ENCODE results near the gene VEGFA. TPM values are rescaled to one million over a fixed set of nuclear protein-coding genes. Genes with fewer than 3 reads are reported as not detected.

VEGFA gene
- total and polyA plus RNA-seq, 2 experiments from 2014 or later: 148 to 179 TPM

GRCh38 chr6:43762966-43763695 lies 6.9 kb upstream of the VEGFA start:
- Histone ChIP-seq H3K9me2 (replicated peaks; ENCODE audit: insufficient read depth) (no peaks in the 10 kb centered on the region), H3K9me3 (ENCODE audit: low read depth) (no peaks in the 10 kb centered on the region), H3K79me2 (no peaks in the 10 kb centered on the region), H3K4me2 (peak overlapping the region; percentile 14), H4K20me1 (ENCODE audit: insufficient read depth, poor library complexity, severe bottlenecking) (no peaks in the 10 kb centered on the region), H3K4me3 (no peak overlapping the region), H3K27ac (peak overlapping the region; percentile 71), H3K27me3 (no peaks in the 10 kb centered on the region), H3K4me1 (ENCODE audit: insufficient read depth) (peaks cover 51% of the 10 kb centered on the region), H2AFZ (no peak overlapping the region), H3K36me3 (replicated peaks; ENCODE audit: insufficient read depth, low read depth) (no peaks in the 10 kb centered on the region)
- TF ChIP-seq EZH2 (IDR thresholded peaks at IDR 0.05; ENCODE audit: borderline replicate concordance): no peak
- no peak for TF ChIP-seq EZH2phosphoT487 (IDR thresholded peaks at IDR 0.05; ENCODE audit: low read depth, severe bottlenecking, unreplicated experiment)
- TF ChIP-seq CTCF (IDR thresholded peaks at IDR 0.05; ENCODE audit: poor library complexity): no peak
- 33% methylated on average over 6 of the region's 6 CpGs for WGBS (ENCODE audit: low lambda C conversion rate, missing lambda C conversion rate)
- no peak for DNase-seq (ENCODE audit: low spot score)

GRCh38 chr6:43763812-43764522 lies 6.0 kb upstream of the VEGFA start:
- H4K20me1 ChIP-seq (ENCODE audit: insufficient read depth, poor library complexity, severe bottlenecking): no peaks in the 10 kb centered on the region
- H3K4me2 ChIP-seq: no peak overlapping the region
- no peaks in the 10 kb centered on the region for H3K27me3 ChIP-seq
- DNase-seq (ENCODE audit: low spot score): no peak
- no peak overlapping the region for H2AFZ ChIP-seq
- no peak overlapping the region for H3K4me3 ChIP-seq
- peak overlapping the region; percentile 71 for H3K27ac ChIP-seq
- H3K36me3 ChIP-seq (replicated peaks; ENCODE audit: insufficient read depth, low read depth): no peaks in the 10 kb centered on the region
- peaks cover 60% of the 10 kb centered on the region for H3K4me1 ChIP-seq (ENCODE audit: insufficient read depth)
- no peak for TF ChIP-seq EZH2 (IDR thresholded peaks at IDR 0.05; ENCODE audit: borderline replicate concordance)
- TF ChIP-seq EZH2phosphoT487 (IDR thresholded peaks at IDR 0.05; ENCODE audit: low read depth, severe bottlenecking, unreplicated experiment): no peak
- no peak for TF ChIP-seq CTCF (IDR thresholded peaks at IDR 0.05; ENCODE audit: poor library complexity)
- H3K9me2 ChIP-seq (replicated peaks; ENCODE audit: insufficient read depth): no peaks in the 10 kb centered on the region
- 92% methylated on average over 6 of the region's 7 CpGs for WGBS (ENCODE audit: low lambda C conversion rate, missing lambda C conversion rate)
- no peaks in the 10 kb centered on the region for H3K79me2 ChIP-seq
- H3K9me3 ChIP-seq (ENCODE audit: low read depth): no peaks in the 10 kb centered on the region

- Histone ChIP-seq H3K4me2 (no peak overlapping the region), H3K27me3 (no peaks in the 10 kb centered on the region), H4K20me1 (ENCODE audit: insufficient read depth, poor library complexity, severe bottlenecking) (no peaks in the 10 kb centered on the region), H3K36me3 (replicated peaks; ENCODE audit: insufficient read depth, low read depth) (no peaks in the 10 kb centered on the region), H3K4me1 (ENCODE audit: insufficient read depth) (peaks cover 64% of the 10 kb centered on the region), H3K4me3 (no peak overlapping the region), H3K79me2 (no peaks in the 10 kb centered on the region), H3K9me3 (ENCODE audit: low read depth) (no peaks in the 10 kb centered on the region), H3K9me2 (replicated peaks; ENCODE audit: insufficient read depth) (no peaks in the 10 kb centered on the region), H3K27ac (no peak overlapping the region), H2AFZ (no peak overlapping the region)
- TF ChIP-seq EZH2 (IDR thresholded peaks at IDR 0.05; ENCODE audit: borderline replicate concordance): no peak
- TF ChIP-seq CTCF (IDR thresholded peaks at IDR 0.05; ENCODE audit: poor library complexity): no peak
- TF ChIP-seq EZH2phosphoT487 (IDR thresholded peaks at IDR 0.05; ENCODE audit: low read depth, severe bottlenecking, unreplicated experiment): no peak
- WGBS (ENCODE audit: low lambda C conversion rate, missing lambda C conversion rate): 64% methylated on average over 5 of the region's 5 CpGs
- no peak for DNase-seq (ENCODE audit: low spot score)
These were observed 5.2 kb upstream of the VEGFA start for GRCh38 chr6:43764772-43765171.

Measured in hepatocyte (in vitro differentiated cells).